Activated gamma-delta T cell treated with anti-CD3 and anti-CD28 coated beads, Interleukin-2, amount 50 U/mL, for 16 hours (primary cell): ENCODE measurements around the gene MARVELD1.

Experiments
- DNase-seq: peaks from one replicate; pipeline ENCODE4 v3.0.0-alpha.2; 2020; ENCODE audit warnings: low read depth

MARVELD1 gene

GRCh38 chr10:97721871-97722780 lies 8.6 kb downstream of the MARVELD1 start:
- DNase-seq: no peak

GRCh38 chr10:97723001-97723400 lies 9.5 kb downstream of the MARVELD1 start:
- DNase-seq: no peak

GRCh38 chr10:97724341-97724941 lies 10.9 kb downstream of the MARVELD1 start:
- DNase-seq: no peak

- no peak for DNase-seq
Observed at GRCh38 chr10:97726636-97727178, 13.2 kb downstream of the MARVELD1 start.

GRCh38 chr10:97729014-97729413 lies 15.5 kb downstream of the MARVELD1 start:
- DNase-seq: no peak

- DNase-seq: peak; percentile 35
Observed at GRCh38 chr10:97731346-97732051, 18.0 kb downstream of the MARVELD1 start.

- DNase-seq: no peak
Observed at GRCh38 chr10:97732052-97732359, 18.5 kb downstream of the MARVELD1 start.

GRCh38 chr10:97733256-97733655 lies 19.7 kb downstream of the MARVELD1 start:
- DNase-seq: no peak

GRCh38 chr10:97734021-97734420 lies 20.5 kb downstream of the MARVELD1 start:
- DNase-seq: no peak

GRCh38 chr10:97736403-97736901 lies 22.9 kb downstream of the MARVELD1 start:
- no peak for DNase-seq

- DNase-seq: peak; percentile 90
Observed at GRCh38 chr10:97736902-97737769, 23.6 kb downstream of the MARVELD1 start, which contains the start of gene ZFYVE27. Gene ZFYVE27, plus strand, starts transcription at chr10:97737128. Its CDS starts 1,350 bp downstream, at chr10:97738478.

GRCh38 chr10:97737770-97738265 lies 24.3 kb downstream of the MARVELD1 start:
- no peak for DNase-seq

- no peak for DNase-seq
Observed at GRCh38 chr10:97738616-97739015, 25.1 kb downstream of the MARVELD1 start.

- DNase-seq: no peak
Observed at GRCh38 chr10:97740613-97741012, 27.1 kb downstream of the MARVELD1 start.

GRCh38 chr10:97743169-97743943 lies 29.8 kb downstream of the MARVELD1 start:
- no peak for DNase-seq

GRCh38 chr10:97744405-97745035 lies 31.0 kb downstream of the MARVELD1 start:
- no peak for DNase-seq

- no peak for DNase-seq
Observed at GRCh38 chr10:97747573-97747972, 34.0 kb downstream of the MARVELD1 start.

- DNase-seq: no peak
Observed at GRCh38 chr10:97748116-97748515, 34.6 kb downstream of the MARVELD1 start.

- DNase-seq: no peak
Observed at GRCh38 chr10:97752956-97753355, 39.4 kb downstream of the MARVELD1 start.

GRCh38 chr10:97754726-97755125 lies 41.2 kb downstream of the MARVELD1 start:
- DNase-seq: no peak
